Mammary epithelial cell (primary cell): ENCODE data around the gene NCEH1.

Experiments used
- EZH2 ChIP-seq: IDR thresholded peaks from 2 replicates; pipeline ENCODE4 v1.6.1; 2012; ENCODE audit warnings: low read length, inconsistent platforms, borderline replicate concordance
- TF ChIP-seq, protein P1 (sequence below), 2 donors: IDR thresholded peaks in 1 of 2; conservative IDR thresholded peaks in 1 of 2; 2 replicates each; pipeline ENCODE4 v1.5.1; 2011 to 2012; ENCODE audit warnings: inconsistent platforms in 2 of 2, low read length in 2 of 2, mild to moderate bottlenecking in 2 of 2, control low read depth in 1 of 2, low read depth in 1 of 2; ENCODE audit not compliant: insufficient read depth in 1 of 2; ENCODE audit errors: extremely low read depth in 1 of 2

- TF ChIP-seq, protein P1, sequence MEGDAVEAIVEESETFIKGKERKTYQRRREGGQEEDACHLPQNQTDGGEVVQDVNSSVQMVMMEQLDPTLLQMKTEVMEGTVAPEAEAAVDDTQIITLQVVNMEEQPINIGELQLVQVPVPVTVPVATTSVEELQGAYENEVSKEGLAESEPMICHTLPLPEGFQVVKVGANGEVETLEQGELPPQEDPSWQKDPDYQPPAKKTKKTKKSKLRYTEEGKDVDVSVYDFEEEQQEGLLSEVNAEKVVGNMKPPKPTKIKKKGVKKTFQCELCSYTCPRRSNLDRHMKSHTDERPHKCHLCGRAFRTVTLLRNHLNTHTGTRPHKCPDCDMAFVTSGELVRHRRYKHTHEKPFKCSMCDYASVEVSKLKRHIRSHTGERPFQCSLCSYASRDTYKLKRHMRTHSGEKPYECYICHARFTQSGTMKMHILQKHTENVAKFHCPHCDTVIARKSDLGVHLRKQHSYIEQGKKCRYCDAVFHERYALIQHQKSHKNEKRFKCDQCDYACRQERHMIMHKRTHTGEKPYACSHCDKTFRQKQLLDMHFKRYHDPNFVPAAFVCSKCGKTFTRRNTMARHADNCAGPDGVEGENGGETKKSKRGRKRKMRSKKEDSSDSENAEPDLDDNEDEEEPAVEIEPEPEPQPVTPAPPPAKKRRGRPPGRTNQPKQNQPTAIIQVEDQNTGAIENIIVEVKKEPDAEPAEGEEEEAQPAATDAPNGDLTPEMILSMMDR (conservative IDR thresholded peaks at IDR 0.05 in 1 of 2, IDR thresholded peaks at IDR 0.05 in 1 of 2; ENCODE audit: extremely low read depth in 1 of 2, insufficient read depth in 1 of 2, low read depth in 1 of 2, low read length in 2 of 2), result peak in 1 of 2 donors; percentile 37
- no peak for TF ChIP-seq EZH2
Observed at GRCh38 chr3:172717493-172718088, 6.7 kb upstream of the NCEH1 start.
